Hepatocyte (in vitro differentiated cells): ENCODE data around the gene HUWE1.

Source experiments
- EZH2 ChIP-seq: fragments of 200-600 bp; sonication (generic); IDR thresholded peaks from 2 replicates; pipeline ENCODE4 v1.6.1; 2016; ENCODE audit warnings: antibody characterized with exemption, mild to moderate bottlenecking, borderline replicate concordance
- EZH2phosphoT487 ChIP-seq: fragments of 200-600 bp; sonication (generic); IDR thresholded peaks from one replicate; pipeline ENCODE4 v1.6.1; 2018; ENCODE audit warnings: antibody characterized with exemption, mild to moderate bottlenecking, low read depth, moderate library complexity; ENCODE audit not compliant: unreplicated experiment, severe bottlenecking
- TF ChIP-seq, protein P1 (sequence below): fragments of 200-600 bp; sonication (generic); IDR thresholded peaks from 2 replicates; pipeline ENCODE4 v1.5.1; 2016; ENCODE audit warnings: antibody characterized with exemption, mild to moderate bottlenecking; ENCODE audit not compliant: poor library complexity

DNA sequence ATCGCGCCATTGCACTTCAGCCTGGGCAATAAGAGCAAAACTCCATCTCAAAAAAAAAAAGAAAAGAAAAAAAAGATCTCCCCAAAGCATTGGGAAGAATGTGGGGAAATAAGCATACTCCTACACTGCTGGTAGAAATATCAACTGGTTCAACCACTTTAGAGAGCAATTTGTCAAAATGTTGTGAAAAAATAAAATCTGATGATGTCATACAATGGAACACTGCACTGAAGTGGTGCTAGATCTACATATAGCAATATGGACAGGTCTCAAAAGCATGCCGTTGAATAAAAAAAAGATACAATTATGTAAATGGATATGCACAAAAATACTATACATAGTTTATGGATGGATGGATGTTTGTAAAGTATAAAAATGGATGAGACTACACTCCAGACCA lies 18.3 kb upstream of the HUWE1 start:
- TF ChIP-seq EZH2phosphoT487 (no peak), EZH2 (no peak)
- TF ChIP-seq, protein P1, sequence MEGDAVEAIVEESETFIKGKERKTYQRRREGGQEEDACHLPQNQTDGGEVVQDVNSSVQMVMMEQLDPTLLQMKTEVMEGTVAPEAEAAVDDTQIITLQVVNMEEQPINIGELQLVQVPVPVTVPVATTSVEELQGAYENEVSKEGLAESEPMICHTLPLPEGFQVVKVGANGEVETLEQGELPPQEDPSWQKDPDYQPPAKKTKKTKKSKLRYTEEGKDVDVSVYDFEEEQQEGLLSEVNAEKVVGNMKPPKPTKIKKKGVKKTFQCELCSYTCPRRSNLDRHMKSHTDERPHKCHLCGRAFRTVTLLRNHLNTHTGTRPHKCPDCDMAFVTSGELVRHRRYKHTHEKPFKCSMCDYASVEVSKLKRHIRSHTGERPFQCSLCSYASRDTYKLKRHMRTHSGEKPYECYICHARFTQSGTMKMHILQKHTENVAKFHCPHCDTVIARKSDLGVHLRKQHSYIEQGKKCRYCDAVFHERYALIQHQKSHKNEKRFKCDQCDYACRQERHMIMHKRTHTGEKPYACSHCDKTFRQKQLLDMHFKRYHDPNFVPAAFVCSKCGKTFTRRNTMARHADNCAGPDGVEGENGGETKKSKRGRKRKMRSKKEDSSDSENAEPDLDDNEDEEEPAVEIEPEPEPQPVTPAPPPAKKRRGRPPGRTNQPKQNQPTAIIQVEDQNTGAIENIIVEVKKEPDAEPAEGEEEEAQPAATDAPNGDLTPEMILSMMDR = no peak
